ENCODE results near the gene PGP. TPM values are rescaled to one million over a fixed set of nuclear protein-coding genes. Genes with fewer than 3 reads are reported as not detected.

The PGP gene
- total RNA-seq, 4 donors from 2014 or later = 13.1 to 27.0 (median 23.2) TPM

GRCh38 chr16:2246301-2246885, 31.8 kb upstream of the PGP start:
- Histone ChIP-seq H3K9me3 (no peaks in the 10 kb centered on the region), H3K27ac (no peak overlapping the region), H3K36me3 (peaks cover 0 to 65% (median 12%) of the 10 kb centered on the region in 3 donors), H3K4me3 (no peak overlapping the region), H3K27me3 (no peaks in the 10 kb centered on the region), H3K4me1 (peaks cover 0 to 13% (median 4%) of the 10 kb centered on the region in 4 donors)
- no peak for DNase-seq (ENCODE audit: low spot score in 2 of 2)
- no peak for TF ChIP-seq EP300 (IDR thresholded peaks at IDR 0.05)
- no peak for TF ChIP-seq CTCF (IDR thresholded peaks at IDR 0.05)
- TF ChIP-seq POLR2A (IDR thresholded peaks at IDR 0.05) = no peak
- WGBS, 2 donors = 86 to 93% methylated on average over 15 to 17 of the region's 18 CpGs

- peaks cover 0 to 76% (median 12%) of the 10 kb centered on the region in 3 donors for H3K36me3 ChIP-seq
- no peak for DNase-seq (ENCODE audit: low spot score in 2 of 2)
- TF ChIP-seq POLR2A (IDR thresholded peaks at IDR 0.05) (no peak), CTCF (IDR thresholded peaks at IDR 0.05) (no peak)
These were observed 30.5 kb upstream of the PGP start for GRCh38 chr16:2244926-2245795.

GRCh38 chr16:2244301-2244700, 29.7 kb upstream of the PGP start:
- DNase-seq (ENCODE audit: low spot score in 2 of 2) = no peak
- H3K4me1 ChIP-seq = no peaks in the 10 kb centered on the region
- H3K36me3 ChIP-seq = peaks cover 0 to 82% (median 12%) of the 10 kb centered on the region in 3 donors
- H3K27me3 ChIP-seq = no peaks in the 10 kb centered on the region
- WGBS, 2 donors = 59 to 75% methylated on average over 12 to 14 of the region's 17 CpGs
- TF ChIP-seq EP300 (IDR thresholded peaks at IDR 0.05) (no peak), POLR2A (IDR thresholded peaks at IDR 0.05) (no peak), CTCF (IDR thresholded peaks at IDR 0.05) (no peak)
- no peak overlapping the region for H3K27ac ChIP-seq
- H3K9me3 ChIP-seq = no peaks in the 10 kb centered on the region
- H3K4me3 ChIP-seq = no peak overlapping the region

More at GRCh38 chr16:2244926-2245795, 30.5 kb upstream of the PGP start:
- H3K27me3 ChIP-seq = no peaks in the 10 kb centered on the region
- H3K27ac ChIP-seq = no peak overlapping the region
- WGBS, 2 donors = 92 to 94% methylated on average over 30 of the region's 30 CpGs
- no peaks in the 10 kb centered on the region for H3K9me3 ChIP-seq
- H3K4me3 ChIP-seq = no peak overlapping the region
- H3K4me1 ChIP-seq = peaks cover 0 to 4% (median 2%) of the 10 kb centered on the region in 4 donors

- H3K9me3 ChIP-seq = no peaks in the 10 kb centered on the region
- H3K36me3 ChIP-seq = peaks cover 0 to 83% (median 12%) of the 10 kb centered on the region in 3 donors
- H3K4me3 ChIP-seq = no peak overlapping the region
- H3K4me1 ChIP-seq = no peaks in the 10 kb centered on the region
- DNase-seq (ENCODE audit: low spot score in 2 of 2) = no peak
- TF ChIP-seq POLR2A (IDR thresholded peaks at IDR 0.05) (no peak), EP300 (IDR thresholded peaks at IDR 0.05) (no peak), CTCF (IDR thresholded peaks at IDR 0.05) (no peak)
- H3K27me3 ChIP-seq = no peaks in the 10 kb centered on the region
- H3K27ac ChIP-seq = no peak overlapping the region
- WGBS, 2 donors = 89 to 97% methylated on average over 11 of the region's 11 CpGs
These were observed 29.1 kb upstream of the PGP start for GRCh38 chr16:2243781-2244180.

- Histone ChIP-seq H3K27me3 (no peaks in the 10 kb centered on the region), H3K27ac (no peak overlapping the region), H3K4me1 (peaks cover 0 to 1% (median under 1%) of the 10 kb centered on the region in 4 donors), H3K4me3 (no peak overlapping the region), H3K9me3 (no peaks in the 10 kb centered on the region), H3K36me3 (peaks cover 0 to 87% (median 12%) of the 10 kb centered on the region in 3 donors)
- TF ChIP-seq CTCF (IDR thresholded peaks at IDR 0.05) = no peak
- TF ChIP-seq POLR2A (IDR thresholded peaks at IDR 0.05) = no peak
- TF ChIP-seq EP300 (IDR thresholded peaks at IDR 0.05) = no peak
- no peak for DNase-seq (ENCODE audit: low spot score in 2 of 2)
- 91 to 94% methylated on average over 18 to 19 of the region's 19 CpGs for WGBS, 2 donors
These were observed 28.4 kb upstream of the PGP start for GRCh38 chr16:2243031-2243528.
